Calu3 (cell line): ENCODE results near the gene AK9. TPM values are rescaled to one million over a fixed set of nuclear protein-coding genes. Genes with fewer than 3 reads are reported as not detected.
"Not testable (repeated sequence)": the region's sequence is repeated elsewhere in the genome, so short reads cannot be mapped to it uniquely, and the experiment has no call there.

Experiments
- BruUV-seq: library from RNA; stranded (reverse); fragments of 400-500 nt; replicated peaks from 2 replicates; lab custom pipeline; 2021; lab: Mats Ljungman, UMichigan
- CTCF ChIA-PET: fragments of 300-600 bp; sonication (Branson Sonifier 250); formaldehyde crosslinking; loops from one replicate; lab custom pipeline; 2022; ENCODE audit warnings: antibody characterized with exemption; lab: Charles Lee
- DNase-seq: peaks from one replicate; pipeline ENCODE4 v3.0.0; 2022
- H3K27ac Mint-ChIP-seq: one replicate; pipeline ENCODE4 v1.8.0; 2022; ENCODE audit warnings: mixed read lengths; ENCODE audit not compliant: unreplicated experiment
- H3K27me3 Mint-ChIP-seq: one replicate; pipeline ENCODE4 v1.8.0; 2022; ENCODE audit warnings: mixed read lengths; ENCODE audit not compliant: unreplicated experiment
- H3K36me3 Mint-ChIP-seq: one replicate; pipeline ENCODE4 v1.8.0; 2022; ENCODE audit warnings: mild to moderate bottlenecking, moderate library complexity, mixed read lengths; ENCODE audit not compliant: insufficient read depth, unreplicated experiment
- H3K4me1 Mint-ChIP-seq: one replicate; pipeline ENCODE4 v1.8.0; 2022; ENCODE audit warnings: mild to moderate bottlenecking, low read depth, mixed read lengths; ENCODE audit not compliant: unreplicated experiment
- H3K4me3 Mint-ChIP-seq: one replicate; pipeline ENCODE4 v1.8.0; 2022; ENCODE audit warnings: mild to moderate bottlenecking, low read depth, moderate library complexity, mixed read lengths; ENCODE audit not compliant: unreplicated experiment
- H3K9me3 Mint-ChIP-seq: one replicate; pipeline ENCODE4 v1.8.0; 2022; ENCODE audit warnings: low read depth, mixed read lengths; ENCODE audit not compliant: unreplicated experiment
- intact Hi-C: fragments of 100-400 bp; cut with micrococcal nuclease; formaldehyde crosslinking; loops from one replicate; pipeline ENCODE4 v1.10.0; 2022; ENCODE audit not compliant: unreplicated experiment
- total RNA-seq: library from RNA; stranded (reverse); gene quantifications from 2 replicates; pipeline ENCODE4 v1.2.3, GENCODE V29; 2022
- TF ChIP-seq, protein P1 (sequence below): fragments of 200-600 bp; IDR thresholded peaks from one replicate; pipeline ENCODE4 v1.8.0; 2022; ENCODE audit warnings: antibody characterized with exemption; ENCODE audit not compliant: unreplicated experiment

AK9 gene
- total RNA-seq, 1 experiment from 2014 or later, result 7.6 TPM

DNA sequence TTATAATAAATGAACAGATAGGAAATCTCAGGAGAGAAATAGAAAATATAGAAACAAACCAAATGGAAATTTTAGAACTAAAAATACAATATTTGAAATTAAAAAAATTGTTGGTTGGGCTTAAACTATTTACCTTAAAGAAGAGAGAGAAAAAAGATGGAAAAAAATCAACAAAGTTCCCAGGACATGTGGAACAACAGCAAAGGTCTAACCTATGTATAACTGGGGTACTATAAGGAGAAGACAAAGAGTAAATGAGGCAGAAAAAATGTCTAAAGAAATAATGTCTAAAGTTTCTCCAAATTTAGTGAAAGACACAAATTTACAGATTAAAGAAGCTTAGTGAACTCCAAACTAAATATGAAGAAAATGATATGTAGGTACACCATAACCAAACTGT lies 166.9 kb downstream of the AK9 start:
- H3K4me1 Mint-ChIP-seq, result peaks cover 7% of the 10 kb centered on the region
- no peaks in the 10 kb centered on the region for H3K9me3 Mint-ChIP-seq
- intact Hi-C loops, result no loop called here
- no TSS peak for BruUV-seq
- H3K27ac Mint-ChIP-seq, result no peak overlapping the region
- H3K4me3 Mint-ChIP-seq, result no peak overlapping the region
- DNase-seq, result no peak
- CTCF ChIA-PET, result no interaction called here
- no peaks in the 10 kb centered on the region for H3K36me3 Mint-ChIP-seq
- TF ChIP-seq, protein P1, sequence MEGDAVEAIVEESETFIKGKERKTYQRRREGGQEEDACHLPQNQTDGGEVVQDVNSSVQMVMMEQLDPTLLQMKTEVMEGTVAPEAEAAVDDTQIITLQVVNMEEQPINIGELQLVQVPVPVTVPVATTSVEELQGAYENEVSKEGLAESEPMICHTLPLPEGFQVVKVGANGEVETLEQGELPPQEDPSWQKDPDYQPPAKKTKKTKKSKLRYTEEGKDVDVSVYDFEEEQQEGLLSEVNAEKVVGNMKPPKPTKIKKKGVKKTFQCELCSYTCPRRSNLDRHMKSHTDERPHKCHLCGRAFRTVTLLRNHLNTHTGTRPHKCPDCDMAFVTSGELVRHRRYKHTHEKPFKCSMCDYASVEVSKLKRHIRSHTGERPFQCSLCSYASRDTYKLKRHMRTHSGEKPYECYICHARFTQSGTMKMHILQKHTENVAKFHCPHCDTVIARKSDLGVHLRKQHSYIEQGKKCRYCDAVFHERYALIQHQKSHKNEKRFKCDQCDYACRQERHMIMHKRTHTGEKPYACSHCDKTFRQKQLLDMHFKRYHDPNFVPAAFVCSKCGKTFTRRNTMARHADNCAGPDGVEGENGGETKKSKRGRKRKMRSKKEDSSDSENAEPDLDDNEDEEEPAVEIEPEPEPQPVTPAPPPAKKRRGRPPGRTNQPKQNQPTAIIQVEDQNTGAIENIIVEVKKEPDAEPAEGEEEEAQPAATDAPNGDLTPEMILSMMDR, result no peak
- H3K27me3 Mint-ChIP-seq, result no peaks in the 10 kb centered on the region

- no TSS peak for BruUV-seq
- Mint-ChIP-seq H3K9me3 (no peaks in the 10 kb centered on the region), H3K36me3 (no peaks in the 10 kb centered on the region), H3K4me3 (no peak overlapping the region), H3K4me1 (peaks cover 7% of the 10 kb centered on the region), H3K27ac (no peak overlapping the region), H3K27me3 (no peaks in the 10 kb centered on the region)
- TF ChIP-seq, protein P1, result no peak
- CTCF ChIA-PET, result no interaction called here
- no peak for DNase-seq
- intact Hi-C loops, result no loop called here
These were observed 167.5 kb downstream of the AK9 start for GRCh38 chr6:109523478-109523877.

GRCh38 chr6:109521080-109521479 lies 169.9 kb downstream of the AK9 start:
- CTCF ChIA-PET, result no interaction called here
- TF ChIP-seq, protein P1, result no peak
- no peak overlapping the region for H3K27ac Mint-ChIP-seq
- no peaks in the 10 kb centered on the region for H3K9me3 Mint-ChIP-seq
- intact Hi-C loops, result no loop called here
- no peak overlapping the region for H3K4me3 Mint-ChIP-seq
- DNase-seq, result no peak
- H3K36me3 Mint-ChIP-seq, result no peaks in the 10 kb centered on the region
- peaks cover 7% of the 10 kb centered on the region for H3K4me1 Mint-ChIP-seq
- no peaks in the 10 kb centered on the region for H3K27me3 Mint-ChIP-seq
- no TSS peak for BruUV-seq

DNA sequence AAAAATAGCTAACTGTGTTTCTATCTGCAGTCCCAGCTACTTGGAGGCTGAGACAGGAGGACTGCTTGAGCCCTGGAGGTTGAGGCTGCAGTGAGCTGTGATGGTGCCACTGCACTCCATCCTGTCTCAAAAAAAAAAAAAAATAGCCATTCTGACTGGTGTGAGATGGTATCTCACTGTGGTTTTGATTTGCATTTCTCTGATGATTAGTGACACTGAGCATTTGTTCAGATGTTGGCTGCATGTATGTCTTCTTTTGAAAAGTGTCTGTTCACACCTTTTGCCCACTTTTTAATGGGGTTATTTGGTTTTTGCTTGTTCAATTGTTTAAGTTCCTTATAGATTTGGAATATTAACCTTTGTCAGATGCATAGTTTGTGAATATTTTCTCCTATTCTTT lies 171.4 kb downstream of the AK9 start:
- DNase-seq, H3K4me3 Mint-ChIP-seq, H3K27ac Mint-ChIP-seq, H3K27me3 Mint-ChIP-seq, BruUV-seq, H3K9me3 Mint-ChIP-seq, H3K36me3 Mint-ChIP-seq, intact Hi-C loops: not testable (repeated sequence)
- CTCF ChIA-PET, result interaction anchor here (0.7 kb wide), 1 partner anchor 63 kb away, joined by 3 read pairs; no protein-coding TSS in a partner anchor
- H3K4me1 Mint-ChIP-seq, result peaks cover 20% of the 10 kb centered on the region

- intact Hi-C loops, result no loop called here
- H3K27ac Mint-ChIP-seq, result no peak overlapping the region
These were observed 174.1 kb downstream of the AK9 start for GRCh38 chr6:109516929-109517328.

More at GRCh38 chr6:109516929-109517328, 174.1 kb downstream of the AK9 start:
- CTCF ChIA-PET, result no interaction called here
- H3K36me3 Mint-ChIP-seq, result no peaks in the 10 kb centered on the region
- DNase-seq, result no peak
- H3K4me1 Mint-ChIP-seq, result peaks cover 46% of the 10 kb centered on the region
- no peaks in the 10 kb centered on the region for H3K9me3 Mint-ChIP-seq
- TF ChIP-seq, protein P1, result no peak
- BruUV-seq, result no TSS peak
- no peak overlapping the region for H3K4me3 Mint-ChIP-seq
- no peaks in the 10 kb centered on the region for H3K27me3 Mint-ChIP-seq
